GM12878 (cell line): ENCODE measurements around the gene PCID2. TPM values are rescaled to one million over a fixed set of nuclear protein-coding genes. Genes with fewer than 3 reads are reported as not detected.

Experiments used
- ATAC-seq: fragments of 200-7000 bp; cut with Tn5 transposase; 3 replicates; pipeline ENCODE4 v1.9.1; 2020; ENCODE audit warnings: mild to moderate bottlenecking, moderate library complexity
- BruUV-seq: library from RNA; stranded (reverse); fragments of 400-500 nt; replicated peaks from 2 replicates; lab custom pipeline; 2021; lab: Mats Ljungman, UMichigan
- CTCF ChIA-PET: fragments of 300-600 bp; sonication (Branson Sonifier 250); formaldehyde crosslinking; extraction: SDS; loops from one replicate; lab custom pipeline; 2021; ENCODE audit warnings: inconsistent platforms; lab: Yijun Ruan, JAX
- POLR2A ChIA-PET: fragments of 350-600 bp; formaldehyde crosslinking; extraction: SDS; loops from one replicate; lab custom pipeline; 2021; ENCODE audit warnings: inconsistent platforms; lab: Charles Lee
- RAD21 ChIA-PET: fragments of 300-600 bp; sonication (Branson Sonifier 250); formaldehyde crosslinking; loops from one replicate; lab custom pipeline; 2023; ENCODE audit warnings: antibody characterized with exemption; ENCODE audit not compliant: unreplicated experiment; lab: Charles Lee
- SMC1A ChIA-PET: fragments of 300-600 bp; sonication (Branson Sonifier 250); formaldehyde crosslinking; loops from one replicate; lab custom pipeline; 2023; ENCODE audit not compliant: unreplicated experiment, uncharacterized antibody; lab: Charles Lee
- DNase-seq: peaks from one replicate; pipeline ENCODE4 v3.0.0-alpha.2; 2011; ENCODE audit warnings: low read depth, low spot score
- FAIRE-seq: peaks from 3 replicates; lab custom pipeline; 2011; peaks lifted over from hg19 to GRCh38; lab: Jason Lieb, UNC
- H2AFZ ChIP-seq: 2 replicates; pipeline ENCODE4 v1.6.0; 2011; ENCODE audit warnings: low read depth, low read length, control low read depth; ENCODE audit not compliant: control insufficient read depth
- H3K27ac ChIP-seq: 2 replicates; pipeline ENCODE4 v1.5.1; 2011; ENCODE audit warnings: control low read depth; ENCODE audit not compliant: control insufficient read depth, insufficient read depth
- H3K27me3 ChIP-seq, 2 experiments: replicated peaks in 1 of 2; 2 replicates each; pipeline versions ENCODE4 v1.6.0 to v1.6.1; 2011; ENCODE audit warnings: low read length in 1 of 2; ENCODE audit not compliant: control insufficient read depth in 2 of 2, insufficient read depth in 2 of 2
- H3K36me3 ChIP-seq, 2 experiments: 2 replicates each; pipeline ENCODE4 v1.5.1; 2011; ENCODE audit warnings: low read length in 1 of 2; ENCODE audit not compliant: control insufficient read depth in 2 of 2, insufficient read depth in 2 of 2
- H3K4me1 ChIP-seq: 2 replicates; pipeline ENCODE4 v1.6.1; 2011; ENCODE audit warnings: mild to moderate bottlenecking, low read length, moderate library complexity, mixed read lengths; ENCODE audit not compliant: control insufficient read depth, insufficient read depth
- H3K4me2 ChIP-seq: 2 replicates; pipeline ENCODE4 v1.6.0; 2011; ENCODE audit warnings: control low read depth; ENCODE audit not compliant: control insufficient read depth, insufficient read depth
- H3K4me3 ChIP-seq: fragments of 200-600 bp; sonication (generic); 2 replicates; pipeline ENCODE4 v1.5.1; 2016
- H3K79me2 ChIP-seq: 2 replicates; pipeline ENCODE4 v1.6.0; 2011; ENCODE audit warnings: low read length; ENCODE audit not compliant: control insufficient read depth, insufficient read depth
- H3K9ac ChIP-seq: 2 replicates; pipeline ENCODE4 v1.8.0; 2011; ENCODE audit warnings: low read length, control low read depth, mixed read lengths; ENCODE audit not compliant: control insufficient read depth, insufficient read depth
- H3K9me3 ChIP-seq: replicated peaks from 3 replicates; pipeline ENCODE4 v1.5.1; 2011; ENCODE audit warnings: mild to moderate bottlenecking, low read length; ENCODE audit not compliant: control insufficient read depth, insufficient read depth
- H4K20me1 ChIP-seq: 2 replicates; pipeline ENCODE4 v1.6.0; 2011; ENCODE audit not compliant: control insufficient read depth, insufficient read depth
- CREB1 ChIP-seq: IDR thresholded peaks from 2 replicates; pipeline ENCODE4 v1.6.1; 2012; ENCODE audit warnings: low read depth, mild to moderate bottlenecking, inconsistent platforms
- E4F1 ChIP-seq: fragments of 450-650 bp; IDR thresholded peaks from 2 replicates; pipeline ENCODE4 v1.6.1; 2018; ENCODE audit warnings: borderline replicate concordance, mild to moderate bottlenecking; ENCODE audit not compliant: partially characterized antibody
- GATAD2B ChIP-seq: fragments of 450-650 bp; conservative IDR thresholded peaks from 2 replicates; pipeline ENCODE4 v1.6.1; 2017; ENCODE audit warnings: low read depth, mild to moderate bottlenecking, moderate library complexity
- HDAC6 ChIP-seq: fragments of 200-600 bp; sonication (generic); IDR thresholded peaks from one replicate; pipeline ENCODE4 v1.8.0; 2017; ENCODE audit warnings: antibody characterized with exemption; ENCODE audit not compliant: unreplicated experiment
- NKRF ChIP-seq: fragments of 450-650 bp; conservative IDR thresholded peaks from 2 replicates; pipeline ENCODE4 v1.6.1; 2017; ENCODE audit warnings: mild to moderate bottlenecking, moderate library complexity
- NR2C1 ChIP-seq: fragments of 450-650 bp; IDR thresholded peaks from 2 replicates; pipeline ENCODE4 v1.6.1; 2017; ENCODE audit warnings: antibody characterized with exemption, mild to moderate bottlenecking, moderate library complexity
- NRF1 ChIP-seq: conservative IDR thresholded peaks from 2 replicates; pipeline ENCODE4 v1.6.1; 2011; ENCODE audit warnings: mild to moderate bottlenecking, low read depth, low read length, improper control_type of control experiment
- RUNX3 ChIP-seq: IDR thresholded peaks from 2 replicates; pipeline ENCODE4 v1.6.1; 2012; ENCODE audit warnings: low read length, inconsistent platforms
- SMAD1 ChIP-seq: fragments of 450-650 bp; IDR thresholded peaks from 2 replicates; pipeline ENCODE4 v1.6.1; 2018; ENCODE audit warnings: mild to moderate bottlenecking, low read depth; ENCODE audit not compliant: partially characterized antibody
- SMC3 ChIP-seq: IDR thresholded peaks from 2 replicates; pipeline ENCODE4 v1.6.1; 2011; ENCODE audit warnings: low read length, improper control_type of control experiment, borderline replicate concordance
- SP1 ChIP-seq: IDR thresholded peaks from one replicate; pipeline ENCODE4 v1.6.1; 2011; ENCODE audit warnings: low read depth, low read length
- TCF12 ChIP-seq: IDR thresholded peaks from 2 replicates; pipeline ENCODE4 v1.6.1; 2011; ENCODE audit warnings: low read depth, mild to moderate bottlenecking, low read length
- WGBS: methylation state at CpG from one replicate; pipeline ENCODE4 v1.1.6; 2016; ENCODE audit warnings: low lambda C conversion rate; ENCODE audit not compliant: insufficient replicate concordance, insufficient coverage; ENCODE audit errors: missing lambda C conversion rate; 5-methylcytosine and 5-hydroxymethylcytosine counted together
- in situ Hi-C: fragments of 300-500 bp; cut with MboI; formaldehyde crosslinking; loops from 9 replicates; pipeline ENCODE4 v1.14.3; 2018; ENCODE audit warnings: mixed read lengths
- intact Hi-C: fragments of 100-400 bp; cut with micrococcal nuclease; formaldehyde crosslinking; loops from one replicate; pipeline ENCODE4 v1.14.2; 2022; ENCODE audit not compliant: unreplicated experiment
- polyA plus RNA-seq, 11 experiments: library from polyadenylated mRNA; depleted of rRNA in 4 of 11; unstranded in 6 of 11; stranded (reverse) in 5 of 11; fragments of >200 nt; fragmentation: Nextera tagmentation in 4 of 11; fragmentation: Illumina TruSeq in 1 of 11; extraction: Ambion mirVana in 4 of 11; extraction: Trizol in 1 of 11; gene quantifications; 1 replicate in 1 of 11; 2 replicates in 10 of 11; pipeline versions ENCODE4 v1.2.1 to v1.2.3, GENCODE V29; 2011 to 2016; ENCODE audit warnings: inconsistent platforms in 2 of 11, missing spikeins in 2 of 11, low read depth in 1 of 11
- total RNA-seq, 4 experiments: library from RNA; depleted of rRNA in 3 of 4; stranded (reverse); fragments of >200 nt in 3 of 4; fragmentation: Illumina TruSeq in 1 of 4; extraction: Trizol in 1 of 4; gene quantifications; 2 replicates each; pipeline versions ENCODE4 v1.2.1 to v1.2.3, GENCODE V29; 2013 to 2021

The PCID2 gene
- total and polyA plus RNA-seq, 10 of the 15 experiments (the other 5 are each of a cell fraction or from before 2014, with no cell fraction given) = 37.0 to 98.1 (median 58.3) TPM

DNA sequence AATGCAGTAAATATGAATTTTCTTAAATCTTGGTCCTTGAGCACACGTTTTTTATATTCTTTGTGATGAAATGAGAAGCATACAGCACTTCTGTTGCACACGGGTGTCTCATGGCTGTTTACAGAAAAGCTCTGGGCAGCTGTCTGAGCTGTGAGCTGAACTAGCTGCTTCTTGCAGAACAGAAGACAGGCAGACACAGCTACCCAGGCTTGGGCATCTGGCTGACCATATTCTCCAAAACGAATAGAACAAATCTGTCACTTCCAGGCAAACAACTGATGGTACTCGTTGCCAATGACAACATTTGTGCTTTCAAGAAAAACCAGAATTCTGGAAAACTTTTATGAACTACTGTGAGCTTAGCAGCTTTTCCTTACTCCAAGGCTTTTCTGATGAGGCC lies 16.2 kb downstream of the PCID2 start (continued):
- no peak for TF ChIP-seq E4F1
- TF ChIP-seq NRF1 = no peak
- TF ChIP-seq, all 136 proteins: peak for 0

- POLR2A ChIA-PET = no interaction called here
- intact Hi-C loops = no loop called here
Measured at GRCh38 chr13:113190181-113190580, 18.3 kb downstream of the PCID2 start.

More at GRCh38 chr13:113190181-113190580, 18.3 kb downstream of the PCID2 start:
- CTCF ChIA-PET = interaction anchor here (1.3 kb wide), 1 partner anchor 17 kb away, joined by 3 read pairs; no protein-coding TSS in a partner anchor
- BruUV-seq = no TSS peak
- RAD21 ChIA-PET = no interaction called here
- Histone ChIP-seq H3K27me3 (no peaks in the 10 kb centered on the region), H3K9me3 (peaks cover 13% of the 10 kb centered on the region; the same call in 2 of the 3 replicates), H3K27ac (no peak overlapping the region), H3K36me3 (peaks cover 9 to 22% of the 10 kb centered on the region in 2 experiments), H3K4me3 (no peak overlapping the region), H3K4me1 (peaks cover 13% of the 10 kb centered on the region), H3K9ac (no peak overlapping the region), H2AFZ (no peak overlapping the region), H4K20me1 (no peaks in the 10 kb centered on the region), H3K4me2 (no peak overlapping the region), H3K79me2 (no peaks in the 10 kb centered on the region)
- TF ChIP-seq SP1 (no peak), RUNX3 (no peak), CREB1 (no peak), SMAD1 (no peak), HDAC6 (no peak), NR2C1 (no peak), NKRF (no peak), GATAD2B (no peak), SMC3 (no peak), TCF12 (no peak)
- SMC1A ChIA-PET = no interaction called here
- WGBS = 96% methylated on average over 4 of the region's 4 CpGs
- FAIRE-seq (no peak), ATAC-seq (no peak), DNase-seq (no peak)
- in situ Hi-C loops = no loop called here
